GM12892 (cell line): Measurements from ENCODE around the gene MORN4.

Experiments
- POLR2AphosphoS5 ChIP-seq: IDR thresholded peaks from 2 replicates; pipeline ENCODE4 v1.6.1; 2011; ENCODE audit warnings: low read depth, low read length, control low read depth
- TAF1 ChIP-seq: IDR thresholded peaks from 2 replicates; pipeline ENCODE4 v1.6.1; 2011; ENCODE audit warnings: low read depth, mild to moderate bottlenecking, control low read depth, low read length, borderline replicate concordance

DNA sequence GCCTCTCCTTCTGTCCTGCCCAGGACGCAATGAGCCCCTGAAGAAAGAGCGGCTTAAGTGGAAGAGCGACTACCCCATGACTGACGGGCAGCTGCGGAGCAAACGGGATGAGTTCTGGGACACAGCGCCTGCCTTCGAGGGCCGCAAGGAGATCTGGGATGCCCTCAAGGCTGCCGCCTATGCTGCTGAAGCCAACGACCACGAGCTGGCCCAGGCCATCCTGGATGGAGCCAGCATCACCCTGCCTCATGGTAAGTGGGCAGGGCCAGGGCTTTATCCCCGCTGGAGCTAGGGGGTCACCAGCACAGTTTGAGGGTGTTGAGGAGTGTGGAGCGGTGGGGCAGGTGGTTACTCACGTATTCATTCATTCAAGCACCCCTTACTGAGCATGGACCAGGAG, 65.4 kb downstream of the MORN4 start:
- no peak for TF ChIP-seq POLR2AphosphoS5
- TF ChIP-seq TAF1: no peak
